ENCODE data around the gene CFL1. TPM values are rescaled to one million over a fixed set of nuclear protein-coding genes. Genes with fewer than 3 reads are reported as not detected.

CFL1 gene
- total and polyA plus RNA-seq, 4 donors: 387 to 1,282 (median 730) TPM

- no peak for TF ChIP-seq CTCF (IDR thresholded peaks at IDR 0.05; ENCODE audit: control extremely low read depth, extremely low read depth)
- H3K27ac ChIP-seq (ENCODE audit: low read depth in 1 of 2, low read length in 1 of 2): no peak within 1 kb of the TSS
- H3K36me3 ChIP-seq (ENCODE audit: control insufficient read depth in 4 of 4, insufficient read depth in 4 of 4, low read length in 4 of 4): peaks cover 7 to 23% (median 15%) of the 10 kb centered on the region in 4 donors
- H3K4me3 ChIP-seq: no peak within 1 kb of the TSS
- no peak within 1 kb of the TSS for H3K9ac ChIP-seq (ENCODE audit: insufficient read depth in 1 of 2, low read length in 2 of 2)
- DNase-seq (no peak), ATAC-seq (ENCODE audit: insufficient read depth, low FRiP score) (no peak)
- 14 to 22% methylated on average over 7 of the region's 7 CpGs for WGBS, 2 donors
- H3K27me3 ChIP-seq (ENCODE audit: control insufficient read depth in 3 of 3, insufficient read depth in 3 of 3, low read length in 2 of 3): no peaks in the 10 kb centered on the region
- peaks cover 0 to 5% (median 0%) of the 10 kb centered on the region in 5 donors for H3K4me1 ChIP-seq (ENCODE audit: control insufficient read depth in 5 of 5, insufficient read depth in 5 of 5, low read length in 5 of 5)
- no peaks in the 10 kb centered on the region for H3K9me3 ChIP-seq (ENCODE audit: control insufficient read depth in 4 of 4, insufficient read depth in 3 of 4, low read length in 3 of 4)
Measured at GRCh38 chr11:65879617-65880016, 21.6 kb upstream of the CFL1 start, which contains the start of gene CTSW. Gene CTSW (plus strand): TSS chr11:65879837. CDS start chr11:65879855, 18 bp downstream.

DNA sequence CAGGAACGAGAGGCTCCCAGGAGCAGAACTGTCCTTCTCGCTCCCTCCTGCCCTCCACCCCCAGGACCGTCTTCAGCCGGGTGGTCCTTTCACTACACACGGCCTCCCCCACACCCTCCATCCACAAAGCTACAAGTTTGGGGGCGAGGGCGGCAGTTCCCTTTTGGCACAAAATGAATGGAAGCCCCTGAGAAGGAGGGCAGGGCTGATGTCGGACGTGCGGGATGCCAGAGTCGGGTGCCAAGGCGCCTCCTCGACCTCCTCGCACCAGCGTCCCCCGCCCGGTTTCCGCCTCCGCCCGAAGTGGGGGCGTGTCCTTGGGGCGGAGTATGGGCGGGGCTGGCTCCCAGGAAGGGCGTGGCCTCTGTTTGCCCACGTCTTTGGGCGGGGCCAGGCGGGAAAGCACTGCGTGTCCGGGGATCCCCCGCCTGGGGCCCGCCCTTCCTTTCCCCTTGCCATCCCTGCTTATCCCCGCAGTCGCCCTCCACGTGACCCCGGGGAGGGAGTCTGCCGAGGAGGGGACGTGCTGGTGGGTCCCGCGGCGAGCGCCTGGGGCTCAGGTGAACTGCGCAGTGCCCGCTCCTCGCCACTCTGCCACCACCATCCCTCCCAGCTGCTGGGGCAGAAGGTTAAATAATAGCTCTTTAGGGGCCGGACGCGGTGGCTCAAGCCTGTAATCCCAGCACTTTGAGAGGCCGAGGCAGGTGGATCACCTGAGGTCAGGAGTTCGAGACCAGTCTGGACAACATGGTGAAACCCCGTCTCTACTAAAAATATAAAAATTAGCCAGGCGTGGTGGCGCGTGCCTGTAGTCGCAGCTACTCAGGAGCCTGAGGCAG is 15.6 kb upstream of the CFL1 start:
- peak overlapping the region; percentile 17 for H3K4me3 ChIP-seq
- H3K27ac ChIP-seq (ENCODE audit: low read depth in 1 of 2, low read length in 1 of 2): peak overlapping the region; percentile 67 to 87
- peaks cover 0 to 26% (median 9%) of the 10 kb centered on the region in 4 donors for H3K36me3 ChIP-seq (ENCODE audit: control insufficient read depth in 4 of 4, insufficient read depth in 4 of 4, low read length in 4 of 4)
- ATAC-seq (ENCODE audit: insufficient read depth, low FRiP score): peak; percentile 97
- no peak for TF ChIP-seq CTCF (IDR thresholded peaks at IDR 0.05; ENCODE audit: control extremely low read depth, extremely low read depth)
- no peaks in the 10 kb centered on the region for H3K9me3 ChIP-seq (ENCODE audit: control insufficient read depth in 4 of 4, insufficient read depth in 3 of 4, low read length in 3 of 4)
- peak; percentile 96 to 97 (median 97) for DNase-seq
- H3K27me3 ChIP-seq (ENCODE audit: control insufficient read depth in 3 of 3, insufficient read depth in 3 of 3, low read length in 2 of 3): no peaks in the 10 kb centered on the region
- WGBS, 2 donors: 7 to 9% methylated on average over 44 to 54 of the region's 54 CpGs
- peak overlapping the region in 1 of 2 donors; percentile 61 for H3K9ac ChIP-seq (ENCODE audit: insufficient read depth in 1 of 2, low read length in 2 of 2)
- peaks cover 0 to 27% (median 9%) of the 10 kb centered on the region in 5 donors for H3K4me1 ChIP-seq (ENCODE audit: control insufficient read depth in 5 of 5, insufficient read depth in 5 of 5, low read length in 5 of 5)

- no peaks in the 10 kb centered on the region for H3K9me3 ChIP-seq (ENCODE audit: control insufficient read depth in 4 of 4, insufficient read depth in 3 of 4, low read length in 3 of 4)
- DNase-seq: peak; percentile 82 to 92 (median 89)
- H3K27me3 ChIP-seq (ENCODE audit: control insufficient read depth in 3 of 3, insufficient read depth in 3 of 3, low read length in 2 of 3): no peaks in the 10 kb centered on the region
- H3K36me3 ChIP-seq (ENCODE audit: control insufficient read depth in 4 of 4, insufficient read depth in 4 of 4, low read length in 4 of 4): peaks cover 0 to 33% (median 10%) of the 10 kb centered on the region in 4 donors
- peak within 1 kb of the TSS; percentile 67 to 89 for H3K27ac ChIP-seq (ENCODE audit: low read depth in 1 of 2, low read length in 1 of 2)
- H3K9ac ChIP-seq (ENCODE audit: insufficient read depth in 1 of 2, low read length in 2 of 2): peak within 1 kb of the TSS; percentile 61 to 74
- peak within 1 kb of the TSS; percentile 51 for H3K4me3 ChIP-seq
- TF ChIP-seq CTCF (IDR thresholded peaks at IDR 0.05; ENCODE audit: control extremely low read depth, extremely low read depth): no peak
- peaks cover 0 to 27% (median 9%) of the 10 kb centered on the region in 5 donors for H3K4me1 ChIP-seq (ENCODE audit: control insufficient read depth in 5 of 5, insufficient read depth in 5 of 5, low read length in 5 of 5)
- no peak for ATAC-seq (ENCODE audit: insufficient read depth, low FRiP score)
- 2 to 3% methylated on average over 36 to 69 of the region's 69 CpGs for WGBS, 2 donors
Measured at GRCh38 chr11:65872586-65873317, 14.8 kb upstream of the CFL1 start, which contains the start of gene EFEMP2. Gene EFEMP2 (minus strand): TSS chr11:65872800. CDS start chr11:65872354, 446 bp downstream.

All from lung (tissue), 12 donors.